ENCODE data around the gene NPL.

The NPL gene, protein sequence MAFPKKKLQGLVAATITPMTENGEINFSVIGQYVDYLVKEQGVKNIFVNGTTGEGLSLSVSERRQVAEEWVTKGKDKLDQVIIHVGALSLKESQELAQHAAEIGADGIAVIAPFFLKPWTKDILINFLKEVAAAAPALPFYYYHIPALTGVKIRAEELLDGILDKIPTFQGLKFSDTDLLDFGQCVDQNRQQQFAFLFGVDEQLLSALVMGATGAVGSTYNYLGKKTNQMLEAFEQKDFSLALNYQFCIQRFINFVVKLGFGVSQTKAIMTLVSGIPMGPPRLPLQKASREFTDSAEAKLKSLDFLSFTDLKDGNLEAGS

DNA sequence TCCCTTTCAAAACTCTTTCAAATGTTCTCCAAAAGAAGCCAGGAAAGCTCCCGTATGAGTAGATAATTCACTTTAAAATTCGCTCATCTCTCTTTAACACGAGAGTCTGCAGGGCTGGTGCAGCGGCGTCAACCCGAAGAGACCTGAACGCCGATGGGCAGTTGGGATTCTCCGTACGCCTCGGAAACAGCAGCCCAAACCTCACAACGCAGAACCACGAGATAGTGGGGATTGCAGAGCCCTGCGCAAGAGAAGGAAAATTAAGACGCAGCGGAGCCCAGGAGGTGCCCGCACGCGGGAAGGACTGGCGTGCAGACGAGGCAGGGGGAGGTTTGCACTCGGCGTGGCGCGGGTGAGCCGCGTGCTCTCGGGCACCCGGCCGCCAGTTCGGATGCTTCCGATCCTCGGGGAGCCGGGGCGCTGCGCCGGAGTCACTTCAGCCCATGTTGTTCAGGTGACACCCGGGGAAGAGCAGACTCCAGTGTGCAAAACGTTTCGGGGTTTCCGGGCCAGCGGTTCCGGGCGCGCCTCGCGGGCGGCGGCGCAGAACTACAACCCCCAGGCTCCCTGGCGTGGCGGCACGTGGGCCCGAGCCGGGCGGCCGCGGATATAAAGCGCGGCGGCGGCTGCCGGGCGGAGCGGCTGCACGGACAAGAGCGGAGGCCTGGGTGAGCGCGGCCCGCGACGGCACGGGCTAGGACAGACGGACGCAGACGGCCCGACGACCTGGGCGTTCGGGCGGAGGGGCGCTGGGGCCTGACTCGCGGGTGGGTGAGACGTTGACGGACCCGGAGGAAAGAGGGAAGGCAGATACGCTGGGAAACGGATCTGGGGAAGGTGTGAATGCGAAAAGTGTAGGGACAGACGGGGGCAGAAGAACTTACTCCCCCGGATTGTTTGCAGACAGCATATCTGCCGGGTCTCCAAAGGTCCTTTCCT is at the start of gene NPL:
Gene NPL (plus strand): TSS at position 636 of the 939 bp plus-strand sequence. CDS start 4,599 bp downstream, outside the sequence.
- peak; percentile 88 for DNase-seq (ENCODE audit: low spot score)

DNA sequence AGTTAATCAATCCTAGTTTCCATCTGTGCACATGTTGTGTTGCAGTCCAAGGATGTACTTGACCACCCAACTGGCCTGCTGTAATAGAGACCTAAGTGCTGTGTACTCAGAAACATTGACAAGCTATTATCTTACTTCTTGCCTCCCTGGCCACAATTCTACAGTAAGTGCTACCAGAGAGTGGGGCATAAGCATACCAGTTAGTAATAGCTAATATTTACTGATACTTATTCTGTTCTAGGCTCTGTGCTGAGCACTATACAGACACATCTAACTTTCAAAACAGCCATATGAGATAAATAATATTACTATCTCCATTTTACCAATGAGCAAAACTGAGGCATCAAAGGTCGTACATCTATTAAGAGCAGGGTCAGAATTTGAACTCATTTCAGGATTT is 49.5 kb upstream of the NPL start:
- no peak for DNase-seq (ENCODE audit: low spot score)

DNA sequence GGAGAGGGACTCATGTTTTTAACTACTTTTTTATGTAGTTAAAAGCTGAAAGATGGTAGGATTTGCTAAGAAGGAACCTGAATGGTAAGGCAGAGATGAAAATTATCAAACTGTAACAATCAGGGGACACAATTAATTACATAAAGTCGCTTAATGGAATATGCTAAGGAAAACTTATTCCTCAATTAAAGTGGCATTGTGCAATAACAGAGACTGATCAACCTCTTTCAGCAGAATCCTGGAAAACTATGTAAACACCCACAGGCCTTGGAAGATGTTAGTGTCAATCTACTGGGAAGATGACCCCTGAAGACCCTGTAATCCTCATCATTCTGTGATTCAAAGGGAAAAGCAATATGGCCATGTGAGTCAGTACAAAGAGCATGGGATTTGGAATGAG is 46.8 kb upstream of the NPL start:
- no peak for DNase-seq (ENCODE audit: low spot score)

DNA sequence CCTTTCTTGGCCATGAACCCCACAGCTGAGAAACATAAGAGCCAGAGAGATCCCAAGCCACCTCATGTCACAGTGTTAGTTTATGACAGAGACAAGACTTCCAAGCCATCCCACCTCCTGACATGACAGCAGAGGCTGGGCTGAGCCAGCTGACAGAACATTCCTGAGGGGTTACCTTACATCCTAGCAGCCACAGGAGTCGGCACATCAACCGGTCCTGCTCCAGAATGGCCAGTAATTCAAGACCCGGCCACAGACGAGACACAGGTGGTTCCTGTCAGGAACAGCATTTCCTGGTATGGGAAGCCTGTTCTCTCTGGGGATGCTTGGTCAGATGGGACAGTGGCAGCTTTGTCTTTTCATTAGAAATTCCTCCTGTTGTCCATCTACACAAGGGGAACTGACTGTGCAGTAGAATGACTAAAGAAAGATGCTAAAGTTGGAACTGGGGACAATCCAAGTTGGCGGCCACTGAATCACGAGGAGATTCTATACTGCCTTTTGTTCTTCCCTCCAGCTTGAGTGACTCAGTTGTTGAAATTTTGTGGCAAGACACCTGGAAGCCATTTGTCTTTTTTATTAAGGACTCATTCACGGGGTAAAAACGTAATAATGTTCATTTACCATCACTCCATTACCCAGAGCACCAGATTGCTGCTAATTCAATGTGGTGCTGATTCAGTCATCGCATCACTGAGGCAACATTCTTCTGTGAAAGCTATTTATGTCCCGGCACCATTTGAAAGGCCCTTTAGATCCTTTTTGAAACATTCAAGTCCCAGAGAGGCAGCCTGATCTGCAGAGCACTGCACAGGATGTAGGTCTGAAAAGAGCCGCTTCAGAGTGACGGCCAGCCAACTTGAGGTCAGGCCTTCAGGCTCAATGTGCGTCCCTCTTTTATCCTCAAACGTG is 37.2 kb upstream of the NPL start:
- no peak for DNase-seq (ENCODE audit: low spot score)

DNA sequence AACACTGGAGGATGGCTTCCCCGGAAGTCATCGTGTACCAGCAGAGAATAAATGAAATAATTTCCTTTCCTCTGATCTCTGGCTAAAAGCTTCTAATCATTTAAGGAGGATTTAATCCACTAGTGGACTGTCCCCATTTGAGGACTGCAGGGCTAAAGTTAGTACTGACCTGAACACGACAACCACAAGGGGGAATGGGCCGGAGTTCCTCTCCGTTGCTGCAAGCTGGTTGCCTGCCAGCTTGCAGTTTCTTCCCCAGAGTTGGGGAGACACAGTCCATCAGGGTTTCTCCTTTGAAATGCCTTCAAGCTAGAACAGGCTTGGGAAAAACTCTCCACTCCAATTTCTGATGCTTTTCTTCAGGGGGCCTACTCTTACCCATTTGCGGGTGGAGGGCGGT is 35.5 kb upstream of the NPL start:
- DNase-seq (ENCODE audit: low spot score): no peak

- DNase-seq (ENCODE audit: low spot score): no peak
Measured at GRCh38 chr1:182754543-182755314, 34.8 kb upstream of the NPL start.

GRCh38 chr1:182755632-182756031 is 33.9 kb upstream of the NPL start:
- DNase-seq (ENCODE audit: low spot score): no peak

GRCh38 chr1:182756423-182756822 is 33.1 kb upstream of the NPL start:
- DNase-seq (ENCODE audit: low spot score): no peak

GRCh38 chr1:182761396-182762395 is 27.9 kb upstream of the NPL start:
- no peak for DNase-seq (ENCODE audit: low spot score)

- no peak for DNase-seq (ENCODE audit: low spot score)
Measured at GRCh38 chr1:182762536-182762935, 27.0 kb upstream of the NPL start.

DNA sequence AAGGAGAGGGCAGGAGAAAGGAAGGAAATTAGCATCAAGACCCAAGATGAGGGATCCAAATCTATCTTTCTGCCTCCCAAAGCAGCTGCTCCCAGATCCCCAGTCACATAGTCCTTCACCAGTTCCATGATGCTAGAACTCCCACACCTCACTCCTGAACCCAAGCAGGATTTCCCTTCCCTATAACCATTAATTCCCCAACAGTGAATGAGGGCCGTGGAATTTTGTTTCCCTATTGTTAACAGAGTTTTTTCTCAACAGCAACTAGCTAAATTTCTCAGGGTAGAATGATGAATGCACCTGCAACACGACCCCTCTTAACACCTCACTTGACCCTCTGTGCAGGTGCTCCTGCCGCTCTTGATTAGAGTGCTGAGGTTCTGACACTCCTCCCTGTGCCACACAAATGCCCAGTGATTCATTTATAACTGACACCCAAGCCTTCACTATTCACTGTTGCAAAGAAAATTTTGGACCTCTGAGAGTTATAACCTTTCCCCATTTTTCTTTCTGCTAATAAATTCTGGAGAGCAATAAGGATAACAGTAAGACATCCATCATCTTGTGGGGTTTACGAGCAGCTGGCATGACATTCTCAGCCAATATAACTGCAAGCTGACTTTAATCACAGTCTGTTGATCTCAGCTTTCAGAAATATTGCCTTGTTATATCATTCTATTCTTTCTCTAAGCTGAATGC is 25.4 kb upstream of the NPL start:
- DNase-seq (ENCODE audit: low spot score): no peak

DNA sequence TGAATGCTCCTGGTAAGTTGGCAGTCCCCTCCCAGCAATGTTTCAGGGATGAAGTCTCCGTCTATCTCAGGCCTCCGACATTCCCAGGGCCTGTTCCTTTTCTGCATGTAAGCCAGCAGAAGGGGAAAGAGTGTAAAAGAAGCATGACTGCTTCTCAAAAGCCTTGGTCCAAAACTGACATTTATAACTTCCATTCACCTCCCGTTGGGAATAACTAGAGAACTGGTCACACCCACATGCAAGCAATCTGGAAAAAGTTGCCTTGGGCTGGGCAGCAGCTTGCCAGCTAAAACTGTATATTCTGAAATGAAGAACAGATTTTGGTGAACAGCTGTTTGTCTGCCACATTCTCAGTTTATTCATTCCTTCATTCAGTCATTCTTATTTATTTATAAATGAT is 24.2 kb upstream of the NPL start:
- DNase-seq (ENCODE audit: low spot score): no peak

- DNase-seq (ENCODE audit: low spot score): no peak
Measured at GRCh38 chr1:182766050-182766449, 23.5 kb upstream of the NPL start.

DNA sequence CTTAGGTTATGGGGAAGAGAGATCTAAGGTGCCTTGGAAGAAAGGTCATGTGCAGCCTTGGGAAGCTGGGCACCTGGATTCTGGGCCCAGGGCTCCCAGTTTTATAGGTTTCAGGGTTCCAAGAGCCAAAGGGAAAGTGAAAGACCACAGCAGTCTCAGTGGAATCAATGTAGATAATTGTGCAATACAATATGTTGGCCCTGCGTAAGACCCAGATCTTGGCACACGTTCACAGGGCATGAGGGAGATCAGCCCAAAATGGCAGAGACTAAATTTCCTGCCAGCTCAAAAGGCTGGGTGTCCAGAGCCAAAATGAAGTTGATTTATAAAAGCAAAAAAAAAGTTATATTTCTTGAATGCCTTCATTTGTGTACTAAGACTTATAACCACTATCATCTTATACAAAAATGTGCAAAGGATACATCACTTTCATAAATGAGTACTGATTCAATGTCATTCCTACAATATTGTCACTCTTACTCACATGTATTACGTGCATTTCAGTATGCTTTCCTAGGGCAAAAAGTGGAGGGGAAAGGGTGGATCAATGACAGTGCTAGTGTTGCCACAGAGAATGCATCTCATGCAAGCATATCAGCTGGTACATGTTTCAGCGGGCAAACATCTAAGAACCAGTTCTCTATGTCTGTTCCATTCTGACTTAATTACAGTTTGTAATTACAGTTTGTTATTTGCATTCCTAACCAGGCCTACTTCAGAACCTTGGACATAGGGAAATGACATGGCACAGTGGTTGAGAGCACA is 22.5 kb upstream of the NPL start:
- DNase-seq (ENCODE audit: low spot score): no peak

- DNase-seq (ENCODE audit: low spot score): no peak
Measured at GRCh38 chr1:182768963-182769362, 20.6 kb upstream of the NPL start.

DNA sequence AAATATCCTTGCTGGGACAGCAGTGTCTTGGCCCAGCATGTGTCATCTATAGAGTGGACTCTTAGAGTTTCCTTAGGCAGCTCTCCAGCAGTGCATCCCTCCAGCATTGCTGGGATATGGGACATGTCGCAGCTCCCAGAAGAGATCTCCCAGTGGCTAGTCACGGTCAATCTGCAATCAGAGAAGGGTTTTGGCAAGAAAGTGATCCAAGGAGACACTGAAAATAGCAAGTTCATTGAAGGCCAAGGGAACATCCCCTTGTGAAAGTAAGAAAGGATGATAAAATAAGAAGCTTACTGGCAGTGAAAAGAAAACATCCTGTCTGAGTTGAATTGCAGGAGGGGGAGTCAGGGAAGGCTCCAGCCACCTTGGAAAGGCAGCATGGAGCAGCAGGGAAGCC is 19.3 kb upstream of the NPL start:
- no peak for DNase-seq (ENCODE audit: low spot score)

GRCh38 chr1:182771187-182771984 is 18.2 kb upstream of the NPL start:
- no peak for DNase-seq (ENCODE audit: low spot score)

GRCh38 chr1:182777386-182777785 is 12.2 kb upstream of the NPL start:
- no peak for DNase-seq (ENCODE audit: low spot score)
